BLaER1 treated with 17β-estradiol and CSF1 and Interleukin-3, amounts not matched to agents 10 nM and 100 nM (cell line): ENCODE measurements around the gene ACAA1.
A peak's percentile ranks its signal among the peaks of the same experiment; 100 is the strongest.

Experiments
- H3K27ac ChIP-seq, 11 experiments: shearing (Covaris generic); formaldehyde crosslinking; 2 replicates each; pipeline ENCODE4 v1.8.1; 2022
- H3K27me3 ChIP-seq, 11 experiments: shearing (Covaris generic); formaldehyde crosslinking; 2 replicates each; pipeline ENCODE4 v1.8.1; 2022
- H3K36me3 ChIP-seq, 11 experiments: shearing (Covaris generic); formaldehyde crosslinking; 2 replicates each; pipeline ENCODE4 v1.8.1; 2022
- H3K4me1 ChIP-seq, 10 experiments: shearing (Covaris generic); formaldehyde crosslinking; 2 replicates each; pipeline ENCODE4 v1.8.1; 2022
- H3K4me2 ChIP-seq, 11 experiments: shearing (Covaris generic); formaldehyde crosslinking; 2 replicates each; pipeline ENCODE4 v1.8.1; 2022
- H3K4me3 ChIP-seq, 10 experiments: shearing (Covaris generic); formaldehyde crosslinking; 2 replicates each; pipeline ENCODE4 v1.8.1; 2022
- H3K9ac ChIP-seq, 11 experiments: shearing (Covaris generic); formaldehyde crosslinking; 2 replicates each; pipeline ENCODE4 v1.8.1; 2022
- H3K9me3 ChIP-seq, 11 experiments: shearing (Covaris generic); formaldehyde crosslinking; replicated peaks in 1 of 11; 2 replicates each; pipeline ENCODE4 v1.8.1; 2022
- H4K20me1 ChIP-seq, 11 experiments: shearing (Covaris generic); formaldehyde crosslinking; 2 replicates each; pipeline ENCODE4 v1.8.1; 2022
- Cebpa-rat ChIP-seq, 11 experiments: shearing (Covaris generic); IDR thresholded peaks; 2 replicates each; pipeline ENCODE4 v1.8.1; 2022

ACAA1 gene

GRCh38 chr3:38101811-38102443 lies 35.0 kb downstream of the ACAA1 start:
- Histone ChIP-seq H3K4me2 (peak overlapping the region in 8 of 11 experiments; percentile 17 to 89 (median 57); a peak in 13 of 22 replicates), H3K9ac (peak overlapping the region in 2 of 11 experiments; percentile 16 to 28; a peak in 3 of 22 replicates), H3K27ac (peak overlapping the region in 4 of 11 experiments; percentile 6 to 64 (median 55); a peak in 7 of 22 replicates), H3K4me1 (peaks cover 0 to 41% (median 11%) of the 10 kb centered on the region in 10 experiments; a peak in 11 of 20 replicates), H3K27me3 (no peaks in the 10 kb centered on the region), H4K20me1 (no peaks in the 10 kb centered on the region), H3K4me3 (0 out of 20 replicates have a peak overlapping the region, but pooled peaks of 1 of the 10 experiments have one; percentile 7), H3K36me3 (no peaks in the 10 kb centered on the region), H3K9me3 (peaks cover 15 to 29% (median 25%) of the 10 kb centered on the region in 11 experiments; a peak in 19 of 22 replicates)
- TF ChIP-seq Cebpa-rat (IDR thresholded peaks at IDR 0.05): 0 out of 22 replicates have a peak, but pooled peaks of 1 of the 11 experiments have one; percentile 5

- Histone ChIP-seq H3K4me3 (no peak overlapping the region), H3K27ac (no peak overlapping the region), H3K9me3 (peaks cover 6 to 17% (median 14%) of the 10 kb centered on the region in 11 experiments; a peak in 17 of 22 replicates), H3K4me1 (peaks cover 0 to 41% (median 11%) of the 10 kb centered on the region in 10 experiments; a peak in 11 of 20 replicates), H3K27me3 (no peaks in the 10 kb centered on the region), H3K9ac (no peak overlapping the region), H4K20me1 (no peaks in the 10 kb centered on the region), H3K4me2 (no peak overlapping the region), H3K36me3 (no peaks in the 10 kb centered on the region)
- TF ChIP-seq Cebpa-rat (IDR thresholded peaks at IDR 0.05): no peak
Observed at GRCh38 chr3:38100498-38100897, 36.4 kb downstream of the ACAA1 start.

- H3K4me2 ChIP-seq: no peak overlapping the region
- H4K20me1 ChIP-seq: no peaks in the 10 kb centered on the region
- H3K9me3 ChIP-seq: peaks cover 0 to 8% (median 5%) of the 10 kb centered on the region in 11 experiments; a peak in 7 of 22 replicates
- H3K27me3 ChIP-seq: no peaks in the 10 kb centered on the region
- no peak overlapping the region for H3K4me3 ChIP-seq
- no peaks in the 10 kb centered on the region for H3K36me3 ChIP-seq
- H3K4me1 ChIP-seq: peaks cover 0 to 41% (median 11%) of the 10 kb centered on the region in 10 experiments; a peak in 16 of 20 replicates
- H3K27ac ChIP-seq: no peak overlapping the region
- no peak for TF ChIP-seq Cebpa-rat (IDR thresholded peaks at IDR 0.05)
- no peak overlapping the region for H3K9ac ChIP-seq
Observed at GRCh38 chr3:38099518-38099917, 37.4 kb downstream of the ACAA1 start.

GRCh38 chr3:38098376-38098723 lies 38.6 kb downstream of the ACAA1 start:
- no peaks in the 10 kb centered on the region for H3K36me3 ChIP-seq
- peak overlapping the region in 1 of 11 experiments; percentile 19; a peak in 1 of 22 replicates for H3K4me2 ChIP-seq
- TF ChIP-seq Cebpa-rat (IDR thresholded peaks at IDR 0.05): no peak
- H3K4me1 ChIP-seq: peaks cover 0 to 36% (median 16%) of the 10 kb centered on the region in 10 experiments; a peak in 18 of 20 replicates
- H3K9me3 ChIP-seq: no peaks in the 10 kb centered on the region
- no peak overlapping the region for H3K9ac ChIP-seq
- no peak overlapping the region for H3K27ac ChIP-seq
- no peak overlapping the region for H3K4me3 ChIP-seq
- H3K27me3 ChIP-seq: no peaks in the 10 kb centered on the region
- no peaks in the 10 kb centered on the region for H4K20me1 ChIP-seq

- H3K9me3 ChIP-seq: no peaks in the 10 kb centered on the region
- no peaks in the 10 kb centered on the region for H3K27me3 ChIP-seq
Observed at GRCh38 chr3:38097446-38098375, 39.2 kb downstream of the ACAA1 start.

GRCh38 chr3:38095669-38096483 lies 41.1 kb downstream of the ACAA1 start:
- Histone ChIP-seq H3K4me2 (no peak overlapping the region), H3K9ac (no peak overlapping the region), H3K27ac (no peak overlapping the region), H3K4me1 (peaks cover 0 to 12% (median 8%) of the 10 kb centered on the region in 10 experiments; a peak in 13 of 20 replicates), H3K9me3 (no peaks in the 10 kb centered on the region), H4K20me1 (no peaks in the 10 kb centered on the region), H3K36me3 (no peaks in the 10 kb centered on the region), H3K27me3 (no peaks in the 10 kb centered on the region), H3K4me3 (no peak overlapping the region)
- no peak for TF ChIP-seq Cebpa-rat (IDR thresholded peaks at IDR 0.05)

More at GRCh38 chr3:38097446-38098375, 39.2 kb downstream of the ACAA1 start:
- no peak for TF ChIP-seq Cebpa-rat (IDR thresholded peaks at IDR 0.05)
- Histone ChIP-seq H3K4me2 (peak overlapping the region in 3 of 11 experiments; percentile 4 to 23 (median 19); a peak in 3 of 22 replicates), H3K27ac (no peak overlapping the region), H3K4me1 (peaks cover 0 to 30% (median 14%) of the 10 kb centered on the region in 10 experiments; a peak in 18 of 20 replicates), H3K9ac (no peak overlapping the region), H4K20me1 (no peaks in the 10 kb centered on the region), H3K36me3 (no peaks in the 10 kb centered on the region), H3K4me3 (no peak overlapping the region)

GRCh38 chr3:38094999-38095398 lies 41.9 kb downstream of the ACAA1 start:
- Histone ChIP-seq H3K4me1 (peaks cover 0 to 12% (median 8%) of the 10 kb centered on the region in 10 experiments; a peak in 13 of 20 replicates), H3K4me2 (no peak overlapping the region), H3K4me3 (no peak overlapping the region), H3K27ac (no peak overlapping the region), H4K20me1 (no peaks in the 10 kb centered on the region), H3K9ac (no peak overlapping the region), H3K36me3 (no peaks in the 10 kb centered on the region), H3K27me3 (no peaks in the 10 kb centered on the region), H3K9me3 (no peaks in the 10 kb centered on the region)
- no peak for TF ChIP-seq Cebpa-rat (IDR thresholded peaks at IDR 0.05)

GRCh38 chr3:38090453-38090852 lies 46.5 kb downstream of the ACAA1 start:
- TF ChIP-seq Cebpa-rat (IDR thresholded peaks at IDR 0.05): no peak
- Histone ChIP-seq H3K4me1 (peaks cover 0 to 22% (median 4%) of the 10 kb centered on the region in 10 experiments; a peak in 10 of 20 replicates), H3K4me2 (no peak overlapping the region), H3K9ac (no peak overlapping the region), H3K4me3 (no peak overlapping the region), H3K9me3 (no peaks in the 10 kb centered on the region), H4K20me1 (no peaks in the 10 kb centered on the region; a peak in 1 of 22 replicates), H3K27ac (no peak overlapping the region), H3K27me3 (no peaks in the 10 kb centered on the region), H3K36me3 (no peaks in the 10 kb centered on the region)
